ENCODE data around the gene PRAMEF15.
"Not testable (repeated sequence)": the region's sequence is repeated elsewhere in the genome, so short reads cannot be mapped to it uniquely, and the experiment has no call there.

GRCh38 chr1:13347034-13347433 lies 31.7 kb downstream of the PRAMEF15 start, which contains the start of gene PRAMEF14:
- TF ChIP-seq USF1 (IDR thresholded peaks at IDR 0.05; ENCODE audit: borderline replicate concordance, extremely low read length, insufficient read depth, low read depth, low read length); SIN3A (IDR thresholded peaks at IDR 0.05; ENCODE audit: low read depth, low read length); PAX8 (IDR thresholded peaks at IDR 0.05): not testable (repeated sequence)
